ENCODE measurements around the gene DUOX1. TPM values are rescaled to one million over a fixed set of nuclear protein-coding genes. Genes with fewer than 3 reads are reported as not detected.

DUOX1 gene
- total and polyA plus RNA-seq, 2 donors, result 0.61 to 4.3 TPM

DNA sequence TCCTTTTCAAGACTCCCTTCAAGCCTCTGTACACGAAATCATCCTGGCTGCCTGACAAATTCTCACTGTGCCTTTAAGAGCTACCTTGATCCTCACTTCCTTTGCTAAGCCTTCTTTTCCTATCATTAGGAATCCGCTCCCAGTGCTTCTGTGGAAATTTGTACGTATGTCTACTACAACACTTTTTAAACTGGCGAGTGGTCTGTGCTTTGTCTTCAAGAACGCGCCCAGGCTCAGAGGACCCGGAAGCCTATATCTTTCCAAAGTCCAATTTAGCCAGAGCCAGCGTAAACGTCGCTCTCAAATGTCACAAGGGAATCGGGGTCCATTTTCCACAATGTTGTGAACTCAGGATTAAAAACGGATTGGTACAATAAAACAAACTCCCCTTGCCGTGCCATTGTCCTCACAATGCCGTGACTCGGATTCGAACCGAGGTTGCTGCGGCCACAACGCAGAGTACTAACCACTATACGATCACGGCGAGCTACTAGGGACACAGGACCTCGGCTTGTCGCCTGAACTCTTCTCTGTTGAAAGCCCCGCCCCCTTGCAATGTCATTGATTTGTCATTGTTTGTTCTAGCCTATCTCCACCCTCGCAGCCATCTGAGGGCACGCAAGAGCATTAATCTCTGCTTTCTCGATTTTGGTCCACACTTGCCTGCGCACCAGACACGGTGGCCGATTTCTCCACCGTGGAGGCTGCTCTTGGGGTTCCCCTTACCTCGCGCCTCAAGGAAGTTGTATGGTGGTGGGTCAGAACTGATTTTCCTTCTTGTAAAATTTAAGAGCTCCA lies 70.4 kb downstream of the DUOX1 start:
- Histone ChIP-seq H3K4me1 (ENCODE audit: control insufficient read depth in 2 of 2, insufficient read depth in 2 of 2, low read length in 2 of 2) (peaks cover 6 to 13% of the 10 kb centered on the region in 2 donors), H3K36me3 (ENCODE audit: control insufficient read depth in 2 of 2, insufficient read depth in 2 of 2, low read length in 1 of 2) (no peaks in the 10 kb centered on the region), H3K9me3 (ENCODE audit: control insufficient read depth in 2 of 2, insufficient read depth in 1 of 2, low read length in 1 of 2) (no peaks in the 10 kb centered on the region), H3K27me3 (ENCODE audit: control insufficient read depth in 2 of 2, insufficient read depth in 1 of 2, low read length in 1 of 2) (peaks cover 0 to 11% of the 10 kb centered on the region in 2 donors), H3K27ac (ENCODE audit: low read depth in 1 of 2, low read length in 1 of 2) (peak overlapping the region; percentile 92 to 97), H3K4me3 (ENCODE audit: low read length in 2 of 2) (peak overlapping the region; percentile 65 to 76)
- peak; percentile 82 to 97 (median 90) for DNase-seq (ENCODE audit: low read depth in 6 of 9, low spot score in 9 of 9)
- under 1% methylated on average over 34 of the region's 34 CpGs for WGBS

- Histone ChIP-seq H3K27me3 (ENCODE audit: control insufficient read depth in 2 of 2, insufficient read depth in 1 of 2, low read length in 1 of 2) (peaks cover 0 to 11% of the 10 kb centered on the region in 2 donors), H3K27ac (ENCODE audit: low read depth in 1 of 2, low read length in 1 of 2) (peak overlapping the region; percentile 92 to 97), H3K4me1 (ENCODE audit: control insufficient read depth in 2 of 2, insufficient read depth in 2 of 2, low read length in 2 of 2) (peaks cover 6 to 13% of the 10 kb centered on the region in 2 donors), H3K36me3 (ENCODE audit: control insufficient read depth in 2 of 2, insufficient read depth in 2 of 2, low read length in 1 of 2) (no peaks in the 10 kb centered on the region), H3K4me3 (ENCODE audit: low read length in 2 of 2) (peak overlapping the region; percentile 65 to 76), H3K9me3 (ENCODE audit: control insufficient read depth in 2 of 2, insufficient read depth in 1 of 2, low read length in 1 of 2) (no peaks in the 10 kb centered on the region)
- 4% methylated on average over 34 of the region's 34 CpGs for WGBS
- peak in 8 of 9 donors; percentile 22 to 77 (median 50) for DNase-seq (ENCODE audit: low read depth in 6 of 9, low spot score in 9 of 9)
Measured at GRCh38 chr15:45200799-45201556, 71.2 kb downstream of the DUOX1 start.

- Histone ChIP-seq H3K27ac (ENCODE audit: low read depth in 1 of 2, low read length in 1 of 2) (no peak overlapping the region), H3K4me3 (ENCODE audit: low read length in 2 of 2) (no peak overlapping the region), H3K36me3 (ENCODE audit: control insufficient read depth in 2 of 2, insufficient read depth in 2 of 2, low read length in 1 of 2) (no peaks in the 10 kb centered on the region), H3K4me1 (ENCODE audit: control insufficient read depth in 2 of 2, insufficient read depth in 2 of 2, low read length in 2 of 2) (peaks cover 6 to 13% of the 10 kb centered on the region in 2 donors), H3K27me3 (ENCODE audit: control insufficient read depth in 2 of 2, insufficient read depth in 1 of 2, low read length in 1 of 2) (peaks cover 0 to 11% of the 10 kb centered on the region in 2 donors), H3K9me3 (ENCODE audit: control insufficient read depth in 2 of 2, insufficient read depth in 1 of 2, low read length in 1 of 2) (no peaks in the 10 kb centered on the region)
- WGBS, result 93% methylated on average over 3 of the region's 3 CpGs
- DNase-seq (ENCODE audit: low read depth in 6 of 9, low spot score in 9 of 9), result no peak
Measured at GRCh38 chr15:45201557-45201859, 71.7 kb downstream of the DUOX1 start.

- H3K9me3 ChIP-seq (ENCODE audit: control insufficient read depth in 2 of 2, insufficient read depth in 1 of 2, low read length in 1 of 2), result no peaks in the 10 kb centered on the region
- H3K27ac ChIP-seq (ENCODE audit: low read depth in 1 of 2, low read length in 1 of 2), result no peak overlapping the region
- no peak overlapping the region for H3K4me3 ChIP-seq (ENCODE audit: low read length in 2 of 2)
- peaks cover 0 to 11% of the 10 kb centered on the region in 2 donors for H3K27me3 ChIP-seq (ENCODE audit: control insufficient read depth in 2 of 2, insufficient read depth in 1 of 2, low read length in 1 of 2)
- no peaks in the 10 kb centered on the region for H3K36me3 ChIP-seq (ENCODE audit: control insufficient read depth in 2 of 2, insufficient read depth in 2 of 2, low read length in 1 of 2)
- peaks cover 6 to 13% of the 10 kb centered on the region in 2 donors for H3K4me1 ChIP-seq (ENCODE audit: control insufficient read depth in 2 of 2, insufficient read depth in 2 of 2, low read length in 2 of 2)
- 97% methylated on average over 7 of the region's 7 CpGs for WGBS
- DNase-seq (ENCODE audit: low read depth in 6 of 9, low spot score in 9 of 9), result no peak
Measured at GRCh38 chr15:45201869-45202268, 72.1 kb downstream of the DUOX1 start.

- Histone ChIP-seq H3K4me3 (ENCODE audit: low read length in 2 of 2) (no peak overlapping the region), H3K27ac (ENCODE audit: low read depth in 1 of 2, low read length in 1 of 2) (no peak overlapping the region), H3K27me3 (ENCODE audit: control insufficient read depth in 2 of 2, insufficient read depth in 1 of 2, low read length in 1 of 2) (peaks cover 3 to 11% of the 10 kb centered on the region in 2 donors), H3K9me3 (ENCODE audit: control insufficient read depth in 2 of 2, insufficient read depth in 1 of 2, low read length in 1 of 2) (no peaks in the 10 kb centered on the region), H3K36me3 (ENCODE audit: control insufficient read depth in 2 of 2, insufficient read depth in 2 of 2, low read length in 1 of 2) (no peaks in the 10 kb centered on the region), H3K4me1 (ENCODE audit: control insufficient read depth in 2 of 2, insufficient read depth in 2 of 2, low read length in 2 of 2) (peaks cover 6 to 8% of the 10 kb centered on the region in 2 donors)
- 92% methylated on average over 4 of the region's 4 CpGs for WGBS
- DNase-seq (ENCODE audit: low read depth in 6 of 9, low spot score in 9 of 9), result no peak
Measured at GRCh38 chr15:45203182-45203581, 73.4 kb downstream of the DUOX1 start.

DNA sequence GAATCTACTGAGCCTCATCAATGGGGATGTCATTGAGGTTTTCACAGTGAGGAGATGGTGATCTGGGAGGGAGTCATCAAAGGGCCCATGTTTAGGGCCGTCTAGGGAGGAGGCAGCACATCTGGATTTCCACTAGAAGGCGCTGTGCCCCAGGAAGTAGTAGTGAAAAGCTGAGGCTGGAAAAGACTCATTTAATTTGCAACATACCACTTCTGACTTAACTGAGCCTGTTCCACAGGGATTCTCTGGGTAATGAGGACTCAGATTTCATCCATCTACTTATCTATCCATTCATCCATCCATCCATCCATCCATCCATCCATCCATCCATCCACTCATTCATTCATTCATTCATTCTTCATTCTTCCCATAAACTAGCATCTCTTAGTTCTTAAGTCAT lies 75.4 kb downstream of the DUOX1 start:
- Histone ChIP-seq H3K36me3 (ENCODE audit: control insufficient read depth in 2 of 2, insufficient read depth in 2 of 2, low read length in 1 of 2) (no peaks in the 10 kb centered on the region), H3K4me1 (ENCODE audit: control insufficient read depth in 2 of 2, insufficient read depth in 2 of 2, low read length in 2 of 2) (peaks cover 0 to 2% of the 10 kb centered on the region in 2 donors), H3K27ac (ENCODE audit: low read depth in 1 of 2, low read length in 1 of 2) (no peak overlapping the region), H3K4me3 (ENCODE audit: low read length in 2 of 2) (no peak overlapping the region), H3K27me3 (ENCODE audit: control insufficient read depth in 2 of 2, insufficient read depth in 1 of 2, low read length in 1 of 2) (peaks cover 3 to 11% of the 10 kb centered on the region in 2 donors), H3K9me3 (ENCODE audit: control insufficient read depth in 2 of 2, insufficient read depth in 1 of 2, low read length in 1 of 2) (no peaks in the 10 kb centered on the region)
- WGBS, result 4% methylated on average over 2 of the region's 2 CpGs
- DNase-seq (ENCODE audit: low read depth in 6 of 9, low spot score in 9 of 9), result peak in 5 of 9 donors; percentile 30 to 68 (median 54)

DNA sequence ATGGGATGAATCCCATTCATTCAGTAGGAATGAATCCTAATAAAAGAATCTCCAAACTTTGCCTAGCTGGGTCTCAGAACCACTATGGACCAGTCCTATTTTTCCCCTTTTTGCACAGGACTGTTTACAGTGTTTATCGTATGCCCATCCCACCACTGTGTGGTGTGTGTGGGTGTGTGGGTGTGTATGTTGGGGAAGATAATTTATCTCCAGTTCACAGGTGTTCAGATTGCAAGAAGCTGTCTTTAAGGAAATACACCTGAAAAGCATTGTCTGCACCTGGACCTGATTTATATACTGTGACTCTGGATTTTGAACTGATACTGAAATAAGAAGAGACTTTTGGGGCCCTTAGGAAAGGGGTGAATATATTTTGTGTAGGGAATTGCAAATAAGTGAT lies 82.7 kb downstream of the DUOX1 start:
- no peak for DNase-seq (ENCODE audit: low read depth in 6 of 9, low spot score in 9 of 9)
- no peaks in the 10 kb centered on the region for H3K4me1 ChIP-seq (ENCODE audit: control insufficient read depth in 2 of 2, insufficient read depth in 2 of 2, low read length in 2 of 2)
- H3K9me3 ChIP-seq (ENCODE audit: control insufficient read depth in 2 of 2, insufficient read depth in 1 of 2, low read length in 1 of 2), result no peaks in the 10 kb centered on the region
- peaks cover 0 to 1% of the 10 kb centered on the region in 2 donors for H3K27me3 ChIP-seq (ENCODE audit: control insufficient read depth in 2 of 2, insufficient read depth in 1 of 2, low read length in 1 of 2)
- WGBS, result 85% methylated on average over 1 of the region's 1 CpG
- H3K4me3 ChIP-seq (ENCODE audit: low read length in 2 of 2), result no peak overlapping the region
- H3K27ac ChIP-seq (ENCODE audit: low read depth in 1 of 2, low read length in 1 of 2), result no peak overlapping the region
- no peaks in the 10 kb centered on the region for H3K36me3 ChIP-seq (ENCODE audit: control insufficient read depth in 2 of 2, insufficient read depth in 2 of 2, low read length in 1 of 2)
